Dedifferentiated amniotic fluid mesenchymal stem cell (primary cell): ENCODE data around the gene DMC1.

Experiments used
- DNase-seq: peaks from one replicate; pipeline ENCODE4 v3.0.0-alpha.2; 2016; ENCODE audit errors: extremely low spot score

DMC1 gene

DNA sequence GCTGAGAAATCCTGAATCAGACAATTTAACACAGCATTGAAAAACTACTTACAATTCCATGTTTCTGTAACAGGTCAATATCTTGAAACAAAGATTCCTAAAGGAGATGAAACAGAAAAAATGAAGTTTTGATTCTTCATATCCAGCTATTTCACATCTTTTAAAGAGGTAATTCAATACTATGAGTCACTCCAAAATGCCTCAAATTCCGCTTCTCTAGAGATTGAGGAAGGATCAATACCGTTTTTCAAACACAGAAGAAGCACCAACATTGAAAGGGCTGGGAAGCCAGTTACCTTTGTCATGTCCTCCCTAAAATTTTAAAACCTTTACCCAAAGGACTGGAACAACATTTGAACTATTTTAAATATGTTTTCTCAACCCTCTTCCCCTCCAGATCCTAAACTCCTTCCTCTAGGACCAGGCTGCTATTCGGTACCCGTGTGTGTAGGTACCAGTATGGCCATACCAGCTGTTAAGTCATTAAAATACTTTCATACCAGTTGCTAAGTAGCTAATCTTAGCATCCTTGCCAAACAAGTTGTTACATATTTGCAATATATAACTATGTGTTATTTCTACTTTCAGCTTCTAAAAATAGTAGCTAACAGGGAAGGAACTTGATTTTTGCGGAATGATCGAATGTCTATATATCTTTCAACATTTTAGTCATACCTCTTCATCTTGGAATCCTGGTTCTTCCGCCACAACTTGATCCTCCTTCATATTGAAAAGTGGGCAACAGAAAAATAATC, 2.3 kb downstream of the DMC1 start:
- DNase-seq = no peak

GRCh38 chr22:38566726-38567504, 3.1 kb downstream of the DMC1 start:
- DNase-seq = no peak

GRCh38 chr22:38565441-38565840, 4.5 kb downstream of the DMC1 start:
- DNase-seq = no peak

- no peak for DNase-seq
Measured at GRCh38 chr22:38564669-38565068, 5.3 kb downstream of the DMC1 start.

DNA sequence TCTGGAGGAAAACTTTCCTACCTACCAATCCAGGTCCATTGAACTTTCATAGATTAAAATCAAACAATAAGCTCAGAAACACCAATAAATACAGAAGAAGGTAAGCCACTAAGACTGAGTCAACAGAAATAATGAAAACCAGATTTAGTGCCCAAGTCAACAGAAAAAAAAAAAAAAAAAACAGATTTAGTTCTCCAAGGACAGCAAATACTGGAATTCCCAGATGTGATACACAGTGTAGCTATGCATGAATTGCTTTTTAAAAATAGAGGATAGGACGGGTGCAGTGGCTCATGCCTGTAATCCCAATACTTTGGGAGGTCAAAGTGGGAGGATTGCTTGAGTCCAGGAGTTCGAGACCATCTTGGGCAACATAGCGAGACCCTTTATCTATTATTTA, 15.7 kb downstream of the DMC1 start:
- DNase-seq = peak; percentile 72

DNA sequence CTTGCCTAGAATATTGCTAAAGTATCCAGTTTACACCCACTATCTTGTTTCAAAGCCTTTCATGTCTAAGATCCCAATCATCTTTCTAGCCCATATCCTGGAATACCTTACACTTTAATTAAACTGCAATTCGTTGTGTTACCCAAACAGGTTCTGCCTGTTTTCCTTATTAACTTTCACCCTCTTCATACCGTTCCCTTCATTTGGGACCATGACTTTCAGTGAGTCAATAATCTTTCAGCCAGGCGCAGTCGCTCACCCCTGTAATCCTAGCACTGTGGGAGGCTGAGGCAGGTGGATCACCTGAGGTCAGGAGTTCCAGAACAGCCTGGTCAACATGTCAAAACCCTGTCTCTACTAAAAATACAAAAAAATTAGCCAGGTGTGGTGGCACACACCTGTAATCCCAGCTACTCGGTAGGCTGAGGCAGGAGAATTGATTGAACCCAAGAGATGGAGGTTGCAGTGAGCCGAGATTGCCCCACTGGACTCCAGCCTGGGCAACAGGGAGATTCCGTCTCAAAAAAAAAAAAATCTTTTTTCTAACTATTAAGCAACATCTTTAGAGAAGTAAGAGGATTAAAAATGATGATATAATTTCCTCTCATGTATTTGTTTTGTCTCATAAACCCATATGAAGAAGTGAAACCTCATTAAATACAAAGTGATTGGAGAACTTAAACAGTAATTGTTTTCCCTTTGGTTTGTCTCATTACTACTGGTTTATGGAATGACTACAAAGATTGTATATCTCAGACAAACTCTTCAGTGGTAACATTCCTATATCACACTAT, 20.7 kb downstream of the DMC1 start:
- no peak for DNase-seq

- DNase-seq = no peak
Measured at GRCh38 chr22:38540701-38541100, 29.3 kb downstream of the DMC1 start.

GRCh38 chr22:38531251-38531938, 38.6 kb downstream of the DMC1 start:
- DNase-seq = no peak

GRCh38 chr22:38524429-38524828, 45.6 kb downstream of the DMC1 start:
- DNase-seq = no peak

- DNase-seq = no peak
Measured at GRCh38 chr22:38523479-38523878, 46.5 kb downstream of the DMC1 start.

DNA sequence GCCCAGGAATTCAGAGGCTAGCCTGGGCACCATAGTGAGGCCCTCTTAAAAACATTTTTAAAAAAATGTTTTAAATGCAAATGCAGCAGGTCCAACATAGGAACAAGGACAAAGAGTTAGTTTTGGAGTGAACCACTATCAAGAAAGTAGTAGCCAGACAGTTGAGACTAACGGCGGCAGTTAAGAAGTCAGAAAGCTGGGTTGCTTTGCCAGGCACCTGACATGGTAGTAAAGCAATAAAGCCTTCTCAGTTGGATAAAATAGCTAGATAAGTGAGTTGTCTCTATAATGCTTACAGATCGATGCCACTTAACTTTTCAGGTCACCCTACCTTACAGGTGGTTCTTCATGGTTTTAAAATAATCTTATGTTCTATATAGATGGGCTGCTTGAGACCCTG, 47.0 kb downstream of the DMC1 start:
- DNase-seq = no peak

DNA sequence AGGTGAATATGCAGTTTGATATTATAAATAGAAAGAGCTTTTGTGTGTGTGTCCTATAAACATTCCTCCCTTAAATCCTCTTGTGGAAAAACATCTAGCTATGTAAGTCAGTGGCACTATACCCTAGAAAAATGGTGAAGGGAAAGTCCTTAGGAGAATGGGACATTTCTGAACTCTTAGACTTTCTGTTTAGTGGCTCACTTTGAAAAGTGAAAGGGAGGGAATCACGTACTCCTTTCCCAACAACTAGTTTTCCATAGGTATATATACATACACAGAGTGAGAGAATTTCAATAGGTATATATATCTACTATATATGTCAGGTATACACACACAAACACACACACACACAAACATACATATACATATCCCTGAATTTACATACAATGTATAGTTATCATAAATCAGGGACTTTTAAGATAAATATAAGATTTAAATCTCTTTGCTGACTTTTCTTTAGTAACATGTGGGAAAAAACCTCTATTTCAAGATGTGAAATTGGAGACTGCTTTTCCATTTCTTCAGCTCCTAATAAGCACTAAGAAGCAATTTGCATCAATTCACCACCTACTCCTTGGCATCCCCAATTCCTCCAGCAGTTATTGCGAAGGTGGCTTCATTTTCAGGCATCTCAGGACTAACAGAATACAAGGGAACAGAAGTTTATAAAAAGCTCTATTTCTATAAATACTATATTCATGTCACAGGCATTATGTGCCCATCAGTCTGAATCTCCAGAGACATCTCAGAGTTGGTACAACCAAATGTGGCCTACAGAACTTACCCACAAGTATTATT, 50.3 kb downstream of the DMC1 start:
- DNase-seq = no peak

GRCh38 chr22:38518620-38519019, 51.4 kb downstream of the DMC1 start:
- DNase-seq = no peak

DNA sequence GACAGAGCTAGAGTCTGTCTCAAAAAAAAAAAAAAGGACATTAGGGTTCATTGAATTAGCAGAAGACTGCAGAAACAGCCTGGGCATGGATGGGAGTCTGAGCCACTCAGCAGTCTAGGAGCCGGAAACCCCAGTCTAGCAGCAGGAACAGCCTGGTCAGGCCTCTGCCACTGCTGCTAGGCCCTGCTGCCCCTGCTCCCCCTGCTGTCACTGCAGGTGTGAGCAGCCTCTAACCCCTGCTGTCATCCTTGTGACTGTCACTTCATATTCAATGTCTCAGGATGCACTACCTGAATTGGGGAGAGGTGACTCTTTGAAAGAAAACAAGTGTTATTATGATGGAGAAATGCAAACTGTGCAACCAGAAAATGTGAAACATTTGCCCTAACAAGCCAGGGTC, 56.9 kb downstream of the DMC1 start:
- DNase-seq = no peak

DNA sequence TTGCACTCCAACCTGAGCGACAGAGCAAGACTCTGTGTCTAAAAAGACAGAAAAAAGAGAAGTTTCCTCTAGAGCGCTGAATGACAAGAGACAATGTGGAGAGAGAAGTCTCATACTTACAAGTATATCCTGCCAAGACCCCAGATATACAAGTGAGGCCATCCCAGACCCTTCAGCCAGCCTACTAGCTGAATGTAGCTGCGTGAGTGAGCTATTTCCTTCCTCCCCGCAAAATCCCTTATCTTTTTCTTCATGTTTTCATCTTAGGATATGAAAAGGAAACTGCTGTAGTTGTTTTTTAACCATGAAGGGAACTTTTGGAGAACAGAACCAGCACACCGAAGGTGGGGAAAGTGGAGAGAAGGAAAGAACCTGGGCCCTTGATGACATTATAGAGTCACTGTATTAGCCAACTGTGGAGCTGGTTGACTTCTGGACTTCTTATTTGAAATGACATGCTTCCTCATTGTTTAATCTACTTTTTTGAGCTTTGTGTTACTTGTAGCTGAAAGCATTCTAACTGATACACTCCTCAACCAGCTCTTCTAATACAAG, 59.5 kb downstream of the DMC1 start:
- DNase-seq = no peak

GRCh38 chr22:38506118-38506962, 63.6 kb downstream of the DMC1 start, which contains the start of gene DDX17:
Gene DDX17, minus strand, starts transcription at chr22:38506311.
- DNase-seq = peak; percentile 98

DNA sequence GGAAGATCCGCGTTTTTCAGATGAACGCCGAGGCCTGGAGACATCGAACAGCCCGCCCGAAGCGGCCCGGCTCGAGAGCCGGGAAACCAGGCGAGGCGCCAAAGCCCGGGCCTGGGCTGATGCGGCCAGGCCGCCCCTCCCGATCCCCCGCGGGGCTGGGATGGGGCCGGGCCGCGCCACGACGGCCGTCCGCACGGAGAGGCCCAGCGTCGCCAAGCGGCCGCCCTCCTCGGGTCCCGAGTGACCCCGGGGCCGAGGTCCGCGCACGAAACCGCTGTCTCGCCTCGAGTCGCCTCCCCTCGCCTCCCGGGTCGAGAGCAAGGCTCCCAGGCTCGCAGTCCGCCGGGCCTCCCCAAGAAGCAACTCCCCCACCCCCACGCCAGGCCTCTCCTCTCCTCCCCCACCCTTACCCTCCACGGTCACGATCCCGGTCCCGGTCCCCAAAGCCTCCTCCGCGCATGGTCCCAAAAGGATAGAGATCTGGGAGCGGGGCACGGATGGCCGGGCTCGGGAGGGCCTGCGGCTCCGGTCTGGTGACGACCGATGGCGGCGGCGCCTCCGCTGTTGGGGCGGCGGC, 64.4 kb downstream of the DMC1 start:
- peak; percentile 40 for DNase-seq

DNA sequence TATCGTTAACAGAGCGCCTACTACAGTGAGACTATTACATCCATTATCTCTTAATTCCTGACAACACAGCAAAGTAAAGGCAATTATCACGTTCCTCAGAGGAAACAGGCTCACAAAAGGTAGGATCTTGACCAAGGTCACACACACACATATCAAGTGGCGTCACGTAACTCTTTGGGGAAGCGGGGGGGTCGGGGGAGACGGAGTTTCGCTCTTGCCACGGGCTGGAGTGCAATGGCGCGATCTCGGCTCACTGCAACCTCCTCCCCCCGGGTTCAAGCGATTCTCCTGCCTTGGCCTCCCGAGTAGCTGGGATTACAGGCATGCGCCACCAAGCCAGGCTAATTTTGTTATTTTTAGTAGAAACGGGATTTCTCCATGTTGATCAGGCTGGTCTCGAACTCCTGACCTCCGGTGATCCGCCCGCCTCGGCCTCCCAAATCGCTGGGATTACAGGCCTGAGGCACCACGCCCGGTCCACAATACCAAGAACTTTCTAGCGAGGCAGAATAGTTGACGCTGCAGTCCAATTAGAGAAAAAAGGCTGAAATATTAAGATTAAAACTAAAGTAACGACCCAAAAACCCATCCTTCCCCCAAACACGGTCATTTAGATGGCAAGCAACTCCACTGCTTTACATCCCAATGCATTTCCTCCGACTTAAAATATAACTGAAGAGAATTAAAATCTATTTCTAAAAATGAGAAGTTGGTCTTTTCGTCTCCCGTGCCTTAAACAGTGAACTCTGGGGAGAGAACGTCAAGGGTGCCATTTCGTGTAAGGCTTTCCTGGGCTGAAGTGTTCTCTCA, 65.0 kb downstream of the DMC1 start:
- DNase-seq = no peak

DNA sequence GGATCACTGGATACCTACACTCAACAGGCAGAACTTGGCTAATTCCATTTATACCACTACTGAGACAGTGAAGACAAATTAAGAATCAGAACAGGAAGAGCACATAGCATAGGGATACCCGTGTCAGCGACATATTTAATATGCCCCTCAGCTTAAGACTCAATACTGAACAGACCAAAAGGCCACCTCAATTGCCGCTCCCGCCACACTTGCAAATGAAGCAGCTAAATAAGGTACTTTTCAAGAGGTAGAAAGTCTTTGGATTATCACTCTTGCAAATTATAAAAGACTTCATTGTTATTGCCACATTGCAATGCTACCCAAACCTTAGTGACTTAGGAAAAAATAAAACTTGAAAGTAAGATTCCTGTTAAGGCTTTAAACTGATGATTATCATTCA, 67.0 kb downstream of the DMC1 start:
- no peak for DNase-seq
